Measurements from ENCODE around the gene TENT4B. TPM values are rescaled to one million over a fixed set of nuclear protein-coding genes. Genes with fewer than 3 reads are reported as not detected.

Gene TENT4B
- total RNA-seq, 1 donor from 2014 or later, result 7.1 TPM

DNA sequence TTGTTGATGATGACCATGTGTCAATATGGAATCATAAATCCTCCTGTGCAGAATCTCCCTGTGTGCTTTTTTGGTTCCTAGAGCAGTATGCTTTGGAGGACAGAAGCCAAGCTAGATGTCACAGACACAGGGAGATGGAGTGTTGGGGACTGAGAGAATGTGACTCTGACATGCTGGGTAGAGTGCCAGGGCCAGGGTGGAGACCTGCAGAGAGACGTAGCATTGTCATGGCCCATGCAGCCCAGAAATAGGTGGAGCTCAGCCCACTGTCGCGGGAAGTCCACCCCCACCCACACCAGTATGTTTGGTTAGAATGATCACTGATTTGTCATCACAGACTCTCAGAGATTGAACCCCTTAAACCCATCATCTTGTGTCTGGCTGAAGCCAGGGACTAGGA, 74.0 kb downstream of the TENT4B start:
- TF ChIP-seq, protein P1, sequence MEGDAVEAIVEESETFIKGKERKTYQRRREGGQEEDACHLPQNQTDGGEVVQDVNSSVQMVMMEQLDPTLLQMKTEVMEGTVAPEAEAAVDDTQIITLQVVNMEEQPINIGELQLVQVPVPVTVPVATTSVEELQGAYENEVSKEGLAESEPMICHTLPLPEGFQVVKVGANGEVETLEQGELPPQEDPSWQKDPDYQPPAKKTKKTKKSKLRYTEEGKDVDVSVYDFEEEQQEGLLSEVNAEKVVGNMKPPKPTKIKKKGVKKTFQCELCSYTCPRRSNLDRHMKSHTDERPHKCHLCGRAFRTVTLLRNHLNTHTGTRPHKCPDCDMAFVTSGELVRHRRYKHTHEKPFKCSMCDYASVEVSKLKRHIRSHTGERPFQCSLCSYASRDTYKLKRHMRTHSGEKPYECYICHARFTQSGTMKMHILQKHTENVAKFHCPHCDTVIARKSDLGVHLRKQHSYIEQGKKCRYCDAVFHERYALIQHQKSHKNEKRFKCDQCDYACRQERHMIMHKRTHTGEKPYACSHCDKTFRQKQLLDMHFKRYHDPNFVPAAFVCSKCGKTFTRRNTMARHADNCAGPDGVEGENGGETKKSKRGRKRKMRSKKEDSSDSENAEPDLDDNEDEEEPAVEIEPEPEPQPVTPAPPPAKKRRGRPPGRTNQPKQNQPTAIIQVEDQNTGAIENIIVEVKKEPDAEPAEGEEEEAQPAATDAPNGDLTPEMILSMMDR (IDR thresholded peaks at IDR 0.05; ENCODE audit: unreplicated experiment), result no peak
- H3K27me3 Mint-ChIP-seq (ENCODE audit: unreplicated experiment), result no peaks in the 10 kb centered on the region
- no peaks in the 10 kb centered on the region for H3K9me3 Mint-ChIP-seq (ENCODE audit: unreplicated experiment)

DNA sequence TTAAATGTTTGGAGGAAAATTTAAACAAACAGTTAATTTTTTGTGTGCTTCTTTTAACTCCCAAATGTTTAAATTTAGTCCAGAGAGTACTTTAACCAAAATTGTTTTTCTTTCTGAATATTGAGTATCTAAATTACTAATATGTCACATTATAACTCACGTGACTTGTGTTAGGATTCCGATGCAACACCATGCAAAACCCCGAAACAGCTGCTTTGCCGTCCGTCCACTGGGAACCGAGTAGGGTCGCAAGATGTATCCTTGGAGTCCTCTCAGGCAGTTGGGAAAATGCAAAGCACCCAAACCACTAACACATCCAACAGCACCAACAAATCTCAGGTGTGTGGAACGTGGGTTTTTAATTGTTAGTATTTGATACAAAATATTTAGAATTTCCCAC, 74.6 kb downstream of the TENT4B start:
- Mint-ChIP-seq H3K4me1 (ENCODE audit: unreplicated experiment) (no peaks in the 10 kb centered on the region), H3K36me3 (ENCODE audit: low read depth, unreplicated experiment) (peaks cover 13% of the 10 kb centered on the region), H3K27me3 (ENCODE audit: unreplicated experiment) (no peaks in the 10 kb centered on the region), H3K9me3 (ENCODE audit: unreplicated experiment) (no peaks in the 10 kb centered on the region), H3K27ac (ENCODE audit: unreplicated experiment) (no peak overlapping the region), H3K4me3 (ENCODE audit: unreplicated experiment) (no peak overlapping the region)
- no peak for DNase-seq (ENCODE audit: low spot score)
- TF ChIP-seq, protein P1 (IDR thresholded peaks at IDR 0.05; ENCODE audit: unreplicated experiment), result no peak

More for the DNA sequence above, 74.0 kb downstream of the TENT4B start:
- Mint-ChIP-seq H3K4me3 (ENCODE audit: unreplicated experiment) (no peak overlapping the region), H3K4me1 (ENCODE audit: unreplicated experiment) (no peaks in the 10 kb centered on the region), H3K27ac (ENCODE audit: unreplicated experiment) (no peak overlapping the region), H3K36me3 (ENCODE audit: low read depth, unreplicated experiment) (peaks cover 13% of the 10 kb centered on the region)
- DNase-seq (ENCODE audit: low spot score), result no peak

DNA sequence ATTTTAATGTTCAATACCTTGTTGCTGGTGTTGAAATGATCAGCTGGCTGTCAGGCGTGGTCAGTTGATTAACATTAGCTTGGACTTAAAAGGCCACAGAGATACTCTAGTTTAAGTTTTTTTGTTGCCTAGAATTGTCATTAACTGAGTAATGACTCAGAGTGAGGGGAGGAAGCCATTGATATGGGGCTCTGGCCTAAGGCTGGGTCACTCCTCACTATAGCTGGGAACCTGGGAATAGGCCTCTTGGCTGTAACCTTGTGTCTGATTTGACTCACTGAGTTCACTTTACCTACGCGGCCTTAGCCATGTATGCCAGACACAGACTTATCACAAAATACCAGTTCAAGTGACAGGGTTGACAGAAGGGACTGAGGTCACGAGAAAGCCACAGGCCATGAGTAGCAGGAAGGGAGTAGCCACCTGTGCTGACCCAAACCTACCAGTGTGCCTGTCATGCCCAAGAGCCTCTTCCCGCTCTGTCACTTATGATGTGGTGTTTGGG, 75.3 kb downstream of the TENT4B start:
- Mint-ChIP-seq H3K4me3 (ENCODE audit: unreplicated experiment) (no peak overlapping the region), H3K27me3 (ENCODE audit: unreplicated experiment) (no peaks in the 10 kb centered on the region), H3K27ac (ENCODE audit: unreplicated experiment) (no peak overlapping the region), H3K36me3 (ENCODE audit: low read depth, unreplicated experiment) (peaks cover 13% of the 10 kb centered on the region), H3K4me1 (ENCODE audit: unreplicated experiment) (no peaks in the 10 kb centered on the region), H3K9me3 (ENCODE audit: unreplicated experiment) (no peaks in the 10 kb centered on the region)
- no peak for DNase-seq (ENCODE audit: low spot score)
- TF ChIP-seq, protein P1 (IDR thresholded peaks at IDR 0.05; ENCODE audit: unreplicated experiment), result no peak

DNA sequence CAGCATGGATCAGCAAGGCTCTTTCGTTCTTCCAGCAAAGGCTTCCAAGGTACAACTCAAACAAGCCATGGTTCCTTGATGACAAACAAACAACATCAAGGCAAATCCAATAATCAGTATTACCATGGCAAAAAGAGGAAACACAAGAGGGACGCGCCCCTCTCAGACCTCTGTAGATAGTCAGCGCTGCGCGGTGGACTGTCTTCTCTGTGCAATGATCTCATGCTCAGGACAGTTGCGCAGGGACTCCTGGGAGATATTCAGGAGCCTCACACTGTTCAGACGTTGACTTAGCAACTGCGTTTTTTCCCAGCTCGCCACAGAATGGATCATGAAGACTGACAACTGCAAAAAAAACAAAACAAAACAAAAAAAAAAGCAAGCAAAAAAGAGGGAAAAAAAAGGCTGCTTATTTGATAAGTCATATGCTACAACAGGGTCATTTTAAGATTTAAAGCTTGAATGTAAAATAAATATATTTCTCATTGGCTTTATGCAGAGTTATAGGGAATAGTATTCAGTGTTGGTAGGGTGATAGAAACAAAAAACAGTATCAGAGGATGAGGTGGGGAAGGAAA, 76.1 kb downstream of the TENT4B start:
- H3K9me3 Mint-ChIP-seq (ENCODE audit: unreplicated experiment), result no peaks in the 10 kb centered on the region
- DNase-seq (ENCODE audit: low spot score), result no peak
- H3K36me3 Mint-ChIP-seq (ENCODE audit: low read depth, unreplicated experiment), result peaks cover 13% of the 10 kb centered on the region
- no peak overlapping the region for H3K27ac Mint-ChIP-seq (ENCODE audit: unreplicated experiment)
- H3K4me3 Mint-ChIP-seq (ENCODE audit: unreplicated experiment), result no peak overlapping the region
- H3K4me1 Mint-ChIP-seq (ENCODE audit: unreplicated experiment), result no peaks in the 10 kb centered on the region
- TF ChIP-seq, protein P1 (IDR thresholded peaks at IDR 0.05; ENCODE audit: unreplicated experiment), result no peak
- H3K27me3 Mint-ChIP-seq (ENCODE audit: unreplicated experiment), result no peaks in the 10 kb centered on the region

DNA sequence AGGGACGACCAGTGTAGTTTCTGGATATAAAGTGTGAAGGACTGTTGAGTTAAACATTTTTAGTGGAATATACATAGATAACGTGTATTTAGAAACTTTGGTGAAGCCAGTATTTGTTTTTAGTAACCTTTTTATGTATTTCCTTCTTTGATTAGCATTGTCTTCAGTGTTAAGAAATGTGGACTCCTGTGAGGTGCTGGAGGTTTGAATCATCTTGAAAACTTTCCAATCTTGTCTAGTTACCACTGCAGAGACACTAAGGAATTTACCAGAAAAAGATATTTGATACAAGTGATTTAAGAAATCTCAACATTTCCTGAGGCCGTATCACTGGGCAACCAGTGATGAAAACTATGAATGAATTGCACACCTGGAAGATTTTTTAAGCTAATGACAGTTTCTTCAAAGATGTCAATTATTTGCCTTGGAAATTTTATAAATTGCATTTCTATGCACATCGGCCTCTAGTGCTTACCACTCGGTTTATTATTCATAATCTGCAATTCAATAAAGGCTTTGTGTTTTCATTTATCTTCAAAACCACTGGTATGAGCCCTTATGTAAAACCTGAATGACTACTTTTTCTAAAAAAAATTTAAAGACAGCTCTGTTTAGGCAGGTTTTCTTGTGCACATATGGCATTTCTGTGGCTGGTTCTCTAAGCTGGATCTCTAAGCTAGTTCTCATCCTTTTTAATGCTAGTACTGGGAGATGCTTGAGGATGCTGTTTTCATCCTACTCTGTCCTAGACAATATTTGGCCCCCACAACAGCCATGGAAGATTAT, 81.9 kb downstream of the TENT4B start:
- DNase-seq (ENCODE audit: low spot score), result no peak
- TF ChIP-seq, protein P1 (IDR thresholded peaks at IDR 0.05; ENCODE audit: unreplicated experiment), result no peak
- Mint-ChIP-seq H3K4me3 (ENCODE audit: unreplicated experiment) (no peak overlapping the region), H3K4me1 (ENCODE audit: unreplicated experiment) (no peaks in the 10 kb centered on the region), H3K36me3 (ENCODE audit: low read depth, unreplicated experiment) (no peaks in the 10 kb centered on the region), H3K9me3 (ENCODE audit: unreplicated experiment) (no peaks in the 10 kb centered on the region), H3K27me3 (ENCODE audit: unreplicated experiment) (no peaks in the 10 kb centered on the region), H3K27ac (ENCODE audit: unreplicated experiment) (no peak overlapping the region)

Measured in endothelial cell (in vitro differentiated cells).